Measurements from ENCODE around the gene FGF12. TPM values are rescaled to one million over a fixed set of nuclear protein-coding genes. Genes with fewer than 3 reads are reported as not detected.

FGF12 gene
- total RNA-seq, 1 donor from 2014 or later, result 136 TPM

DNA sequence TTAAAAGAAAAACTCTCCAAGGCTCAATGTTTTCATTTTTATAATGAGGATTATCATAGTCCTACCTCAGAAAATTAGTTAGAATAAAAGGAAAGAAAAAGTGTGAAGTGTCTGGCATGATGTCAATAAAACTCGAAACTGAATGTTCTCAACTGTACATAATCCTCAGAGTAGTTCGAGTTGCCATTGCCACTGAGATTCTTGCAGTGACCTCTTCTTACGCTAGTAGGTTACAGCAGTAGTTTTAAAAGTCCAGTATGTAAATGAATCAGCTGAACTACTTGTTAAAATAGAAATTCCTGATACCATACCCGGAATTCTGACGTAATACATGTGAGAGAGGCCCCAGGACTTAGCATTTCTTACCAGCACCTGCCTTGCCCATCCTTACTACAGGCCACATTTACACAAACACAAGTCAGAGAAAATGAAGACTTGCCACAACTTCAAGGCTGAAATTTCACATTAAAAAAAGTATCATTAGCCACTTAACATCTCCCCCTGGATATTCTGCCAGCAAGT, 502.6 kb downstream of the FGF12 start:
- DNase-seq (ENCODE audit: low spot score in 2 of 2) (no peak), FAIRE-seq (no peak)

DNA sequence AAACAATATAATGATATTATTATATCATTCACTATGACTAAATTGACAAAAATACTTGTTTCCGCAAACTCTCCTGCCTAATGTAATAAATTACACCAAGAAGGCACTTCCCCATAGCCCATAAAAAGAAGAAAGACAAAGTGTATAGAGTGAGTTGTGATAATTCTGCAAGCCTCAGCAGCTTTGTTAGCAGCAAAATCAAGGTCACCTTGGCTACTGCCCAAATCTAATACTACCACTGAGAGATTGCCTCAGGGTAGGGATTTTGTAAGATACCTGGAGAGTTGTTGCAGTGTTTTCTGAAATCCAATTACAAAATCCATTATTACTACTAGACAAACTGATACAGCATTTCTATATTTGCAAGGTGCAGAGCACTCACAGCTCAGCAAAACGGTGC, 503.5 kb downstream of the FGF12 start:
- FAIRE-seq, result no peak
- DNase-seq (ENCODE audit: low spot score in 2 of 2), result no peak

DNA sequence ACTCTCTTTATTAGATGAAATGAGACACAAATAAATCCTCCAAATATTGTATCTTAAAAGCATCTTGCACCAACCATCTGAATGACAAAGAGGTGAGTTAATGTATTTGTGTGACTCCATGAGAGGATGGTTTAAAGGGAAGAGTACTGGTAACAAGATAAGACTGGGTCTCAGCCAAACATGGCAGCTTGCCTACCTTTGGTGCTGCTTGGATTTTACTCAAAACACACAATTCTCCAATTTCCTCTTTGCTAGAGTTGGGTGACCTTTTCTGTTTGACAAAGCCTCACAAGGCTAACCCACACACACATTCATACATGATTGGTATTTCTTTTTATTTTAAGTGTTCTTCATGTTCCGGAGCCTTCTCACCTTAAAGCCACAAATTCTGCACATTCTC, 506.4 kb downstream of the FGF12 start:
- DNase-seq (ENCODE audit: low spot score in 2 of 2) (no peak), FAIRE-seq (no peak)

DNA sequence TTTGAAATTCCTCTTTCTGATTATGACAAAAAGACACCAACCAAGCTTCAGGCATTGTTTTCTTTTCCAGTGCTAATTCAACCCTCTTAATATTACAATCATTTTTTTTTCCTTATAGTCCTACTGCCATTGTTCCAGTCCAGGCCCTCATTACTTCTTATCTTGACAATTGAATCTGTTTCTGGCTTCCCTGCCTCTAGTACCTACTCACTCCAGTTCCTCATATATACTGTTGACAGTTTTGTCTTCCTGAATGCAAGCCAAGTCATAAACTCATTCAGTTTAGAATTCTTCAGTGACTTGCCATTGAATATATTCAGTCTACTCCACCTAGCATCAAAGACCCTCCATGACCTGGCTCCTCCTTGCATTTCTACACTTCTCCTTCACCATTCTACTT, 507.4 kb downstream of the FGF12 start:
- FAIRE-seq, result no peak

DNA sequence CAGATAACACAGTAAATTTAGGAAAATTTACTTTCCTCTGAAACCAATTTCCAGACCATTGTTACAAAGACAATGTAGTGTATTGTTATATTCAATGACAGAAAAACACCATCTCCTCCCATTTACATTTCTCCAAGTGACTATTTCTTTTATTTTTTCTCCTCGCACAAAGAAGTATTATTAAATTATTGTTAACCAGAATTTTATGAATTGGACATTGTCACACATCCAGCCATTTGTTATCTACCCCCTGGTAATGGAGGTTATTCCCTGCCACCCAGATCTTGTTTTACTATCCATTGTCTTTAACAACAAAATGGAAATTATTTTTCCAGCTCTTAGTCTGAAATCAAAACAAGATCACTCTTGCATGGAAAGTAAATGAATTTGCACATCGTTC, 511.3 kb downstream of the FGF12 start:
- FAIRE-seq (peak; percentile 83), DNase-seq (ENCODE audit: low spot score in 2 of 2) (no peak)

More for the DNA sequence above, 507.4 kb downstream of the FGF12 start:
- DNase-seq (ENCODE audit: low spot score in 2 of 2), result no peak

DNA sequence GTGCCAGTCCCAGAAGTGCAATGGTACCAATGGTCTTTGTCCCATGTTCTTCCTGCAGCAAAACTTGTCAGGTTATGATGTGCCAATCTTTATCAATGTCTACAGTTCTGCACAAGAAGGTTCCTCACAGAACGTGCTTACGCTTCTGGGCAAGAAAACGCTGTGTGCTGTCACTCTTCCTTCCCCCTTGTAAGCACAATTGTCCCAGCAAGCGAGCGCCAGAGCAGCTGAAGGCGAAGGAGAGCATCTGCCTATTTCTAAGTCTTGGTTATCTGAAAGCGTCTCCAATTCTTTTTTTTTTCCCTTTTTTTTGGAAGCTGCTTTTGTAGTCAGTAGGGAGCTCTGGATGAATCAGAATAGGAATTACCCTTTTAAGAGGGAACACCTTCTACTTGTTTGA, 514.4 kb downstream of the FGF12 start:
- DNase-seq (ENCODE audit: low spot score in 2 of 2), result no peak
- no peak for FAIRE-seq

DNA sequence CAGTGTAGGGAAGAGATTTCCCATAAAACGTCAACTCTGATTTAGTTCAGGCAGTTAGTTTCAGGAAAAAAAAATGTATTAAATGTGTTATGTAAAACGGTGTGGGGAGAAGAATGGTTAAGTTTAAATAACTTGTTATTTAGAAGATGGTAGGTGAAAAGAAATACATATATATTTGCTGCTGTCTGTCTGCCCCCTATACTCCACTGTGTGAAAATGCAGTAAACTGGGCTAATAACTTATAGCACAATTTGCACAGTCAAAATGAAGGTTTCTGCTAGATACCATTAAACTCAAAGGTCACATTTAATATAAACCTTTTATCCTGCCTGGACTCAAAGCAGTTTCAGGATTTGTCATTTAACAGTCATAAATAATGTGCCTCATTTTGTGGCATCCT, 515.0 kb downstream of the FGF12 start:
- FAIRE-seq, result no peak
- DNase-seq (ENCODE audit: low spot score in 2 of 2), result no peak

DNA sequence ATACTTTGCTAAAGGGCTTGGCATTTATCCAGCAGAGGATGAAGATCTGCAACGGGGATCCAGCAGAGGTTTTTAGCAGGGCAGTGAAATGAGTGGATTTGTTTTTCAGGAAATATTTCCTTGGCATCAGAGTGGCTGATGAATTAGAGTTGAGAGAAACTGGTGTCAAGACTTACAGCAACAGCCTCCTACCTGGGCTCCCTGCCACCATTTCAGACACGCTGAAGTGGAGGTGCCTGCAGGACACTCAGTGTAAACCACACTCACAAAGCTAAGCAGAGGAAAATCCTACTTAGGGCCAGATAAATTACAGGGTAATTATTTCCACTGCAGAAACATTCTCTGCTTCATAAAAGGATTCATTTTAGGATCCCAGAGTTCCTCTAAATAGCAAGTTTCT, 519.7 kb downstream of the FGF12 start:
- no peak for DNase-seq (ENCODE audit: low spot score in 2 of 2)
- FAIRE-seq, result no peak

DNA sequence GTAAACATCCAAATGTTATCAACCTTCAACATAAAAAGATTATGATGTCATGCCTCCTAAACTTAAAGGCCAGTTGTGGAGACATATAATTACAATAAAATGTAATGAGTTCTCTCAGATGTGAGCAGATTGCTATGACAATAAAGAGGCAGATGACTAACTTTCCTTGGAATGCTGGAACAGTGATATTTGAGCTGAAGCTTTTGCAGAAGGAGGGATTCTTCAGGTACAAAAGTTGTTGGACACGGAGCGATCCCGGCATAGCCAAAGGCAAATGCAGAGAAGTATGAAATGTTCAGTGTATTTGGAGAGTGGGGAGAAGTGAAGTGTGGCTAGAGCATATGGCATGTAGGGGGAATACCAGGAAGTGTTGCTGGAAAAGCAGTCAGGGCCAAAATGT, 520.1 kb downstream of the FGF12 start:
- no peak for DNase-seq (ENCODE audit: low spot score in 2 of 2)
- FAIRE-seq, result no peak

DNA sequence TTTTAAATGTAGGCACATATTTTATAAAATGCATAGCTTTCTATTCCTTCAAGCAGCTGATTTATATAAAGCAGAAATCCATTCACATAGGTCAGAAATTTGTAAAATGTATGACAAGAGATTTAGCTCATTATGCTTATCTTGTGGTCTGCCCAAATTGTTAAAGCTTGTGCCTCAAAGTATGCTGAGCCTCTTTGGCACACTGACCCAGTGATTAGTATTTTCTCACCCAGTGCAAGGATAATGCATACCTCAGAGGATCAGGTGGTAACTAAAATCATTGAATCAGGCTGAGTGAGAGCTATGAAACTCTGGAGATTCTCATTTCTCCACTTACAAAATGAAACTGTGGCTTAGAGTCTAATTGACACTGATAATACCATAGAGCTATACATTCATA, 533.3 kb downstream of the FGF12 start:
- DNase-seq (ENCODE audit: low spot score in 2 of 2) (no peak), FAIRE-seq (no peak)

DNA sequence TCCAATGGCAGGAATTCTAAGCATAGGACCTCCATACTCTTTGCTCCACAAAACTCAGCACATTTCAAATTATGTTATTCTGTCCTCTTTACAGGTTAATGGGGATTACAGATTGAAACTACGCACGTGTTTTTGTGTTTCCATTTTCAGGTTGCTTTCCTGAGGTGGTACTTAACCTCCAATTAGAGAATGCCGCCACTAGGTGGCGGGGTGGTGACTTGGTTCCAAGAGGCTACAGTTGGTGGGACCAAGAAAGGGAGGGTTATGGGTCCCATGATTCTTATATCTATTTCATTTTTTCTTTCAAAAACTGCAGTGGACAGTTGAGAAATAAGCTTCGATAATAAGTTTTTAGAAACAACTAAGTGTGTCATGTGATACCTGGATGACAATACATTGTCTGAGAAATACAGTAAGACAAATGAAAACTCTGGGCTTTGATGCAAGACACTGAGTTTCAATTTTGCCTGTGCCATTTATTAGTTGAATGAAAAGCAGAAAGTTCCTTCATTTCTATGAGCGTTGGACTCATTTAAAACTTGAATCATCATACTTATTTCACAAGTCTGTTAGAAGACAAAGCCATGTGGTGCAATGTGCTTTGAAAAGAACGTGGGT, 539.0 kb downstream of the FGF12 start:
- FAIRE-seq, result no peak
- DNase-seq (ENCODE audit: low spot score in 2 of 2), result no peak

DNA sequence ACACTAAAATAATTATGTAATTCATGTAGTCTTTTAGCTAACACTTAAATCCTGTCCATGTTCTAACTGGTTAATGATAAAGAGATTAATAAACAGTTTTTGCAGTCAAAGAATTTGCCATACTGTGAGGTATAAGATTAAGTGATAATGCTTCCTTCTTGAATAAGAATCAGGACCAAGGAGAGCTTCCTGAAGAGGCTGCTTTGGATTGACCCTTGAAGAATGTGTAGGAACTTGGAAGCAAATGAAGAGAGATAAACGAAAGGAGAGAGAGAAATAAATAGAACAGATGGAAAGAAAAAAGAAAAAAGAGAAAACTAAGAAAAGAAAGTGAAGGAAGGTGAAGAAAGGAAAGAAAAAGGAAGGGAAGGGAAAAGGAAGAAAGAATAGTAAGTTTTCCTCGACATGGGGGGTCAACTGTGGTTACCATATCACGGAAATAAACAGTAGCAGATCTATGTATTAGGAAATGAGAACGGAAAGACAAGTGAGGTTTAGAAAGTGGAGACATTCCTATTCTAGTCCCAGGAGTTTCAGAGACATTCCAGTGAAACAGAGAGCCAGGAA, 539.8 kb downstream of the FGF12 start:
- FAIRE-seq (no peak), DNase-seq (ENCODE audit: low spot score in 2 of 2) (no peak)

DNA sequence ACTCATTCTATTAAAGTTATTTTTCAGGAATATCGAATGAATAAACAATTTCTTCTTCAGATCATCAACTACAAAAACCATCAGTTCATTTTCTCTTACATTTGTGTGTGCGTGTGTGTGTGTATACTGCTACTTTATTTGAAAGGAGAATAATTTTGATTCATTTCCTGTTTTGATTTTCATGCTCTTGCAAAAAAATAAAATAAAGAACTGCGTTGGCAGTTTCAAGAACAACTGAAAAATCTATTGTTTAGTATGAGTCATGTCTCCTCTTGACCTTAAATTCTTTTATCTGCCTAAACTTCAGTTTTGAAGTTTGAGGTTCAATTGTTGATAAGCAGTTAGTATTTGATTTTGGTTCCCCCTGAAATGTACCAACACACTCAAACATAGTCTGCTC, 540.8 kb downstream of the FGF12 start:
- FAIRE-seq (no peak), DNase-seq (ENCODE audit: low spot score in 2 of 2) (no peak)

DNA sequence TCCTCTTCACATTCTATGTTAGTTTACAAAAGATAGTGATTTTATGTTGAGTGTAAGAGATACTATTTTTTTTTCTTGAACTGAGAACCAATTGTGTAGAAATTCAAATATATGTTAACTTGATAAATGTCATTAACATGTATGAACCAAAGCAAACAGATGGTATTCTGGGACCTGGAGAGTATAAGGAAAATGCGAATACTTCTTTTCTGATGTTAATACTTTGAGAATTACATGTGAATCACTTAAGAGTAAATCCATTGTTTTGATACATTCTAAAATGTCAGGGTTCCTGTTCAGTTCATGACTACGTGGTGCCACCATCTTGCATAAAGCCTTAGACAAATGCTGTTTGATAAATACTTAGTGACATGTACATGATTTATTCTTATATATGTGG, 541.3 kb downstream of the FGF12 start:
- DNase-seq (ENCODE audit: low spot score in 2 of 2) (no peak), FAIRE-seq (no peak)

DNA sequence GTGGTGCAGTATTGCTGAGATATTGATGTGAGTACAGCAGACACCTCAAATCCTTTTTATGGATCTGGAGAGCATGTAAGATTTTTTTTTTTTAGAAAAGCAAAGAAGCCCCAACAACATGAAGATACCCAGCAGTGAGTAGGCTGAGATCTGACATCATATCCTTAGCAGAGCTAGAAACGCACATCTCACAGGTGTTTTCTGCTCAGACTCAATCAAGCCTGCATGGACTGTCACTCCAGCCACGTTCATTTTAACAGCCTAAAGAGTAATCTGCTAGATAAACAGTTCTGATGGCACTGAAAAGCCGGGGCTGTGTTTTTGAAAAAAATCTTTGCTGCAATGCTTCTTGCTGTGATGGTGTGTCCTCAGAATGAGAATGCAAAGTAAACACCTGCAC, 544.2 kb downstream of the FGF12 start:
- FAIRE-seq, result no peak

DNA sequence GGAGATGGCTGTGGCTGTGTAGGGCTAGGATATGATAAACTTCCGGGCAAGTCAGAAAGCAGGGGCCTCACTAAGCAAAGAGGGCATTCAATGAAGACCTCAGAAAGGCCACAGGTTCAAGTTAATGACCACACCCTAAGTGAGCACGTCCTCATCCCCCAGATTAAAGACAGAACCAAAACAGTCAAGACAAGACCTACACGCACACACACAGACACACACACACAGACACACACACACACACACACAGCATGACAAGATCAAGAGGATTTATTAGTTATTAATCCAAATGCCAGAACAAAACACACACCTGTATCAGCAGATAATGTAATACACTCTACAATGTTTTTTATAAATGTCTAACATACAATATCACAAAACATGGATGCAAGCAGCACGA, 546.2 kb downstream of the FGF12 start:
- no peak for DNase-seq (ENCODE audit: low spot score in 2 of 2)
- FAIRE-seq, result no peak

More for the DNA sequence above, 544.2 kb downstream of the FGF12 start:
- DNase-seq (ENCODE audit: low spot score in 2 of 2), result no peak

DNA sequence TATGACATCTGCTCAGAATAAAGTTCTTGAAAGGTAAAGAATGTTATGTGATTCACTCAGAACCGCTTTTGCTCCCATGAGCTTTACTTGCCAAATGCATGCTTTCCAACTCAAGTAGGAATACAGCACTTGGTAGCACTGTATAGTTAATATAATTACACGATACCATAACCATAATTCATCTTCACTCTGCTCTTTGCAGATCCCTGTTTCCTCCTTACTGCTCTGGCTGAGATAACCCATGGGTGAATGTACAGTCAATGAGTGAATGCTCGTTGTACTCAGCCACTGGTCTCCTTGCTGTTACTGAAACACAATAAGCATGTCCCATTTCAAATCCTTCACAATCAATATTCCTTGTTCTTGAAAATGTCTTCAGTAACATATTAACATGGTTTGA, 550.0 kb downstream of the FGF12 start:
- no peak for DNase-seq (ENCODE audit: low spot score in 2 of 2)
- no peak for FAIRE-seq

DNA sequence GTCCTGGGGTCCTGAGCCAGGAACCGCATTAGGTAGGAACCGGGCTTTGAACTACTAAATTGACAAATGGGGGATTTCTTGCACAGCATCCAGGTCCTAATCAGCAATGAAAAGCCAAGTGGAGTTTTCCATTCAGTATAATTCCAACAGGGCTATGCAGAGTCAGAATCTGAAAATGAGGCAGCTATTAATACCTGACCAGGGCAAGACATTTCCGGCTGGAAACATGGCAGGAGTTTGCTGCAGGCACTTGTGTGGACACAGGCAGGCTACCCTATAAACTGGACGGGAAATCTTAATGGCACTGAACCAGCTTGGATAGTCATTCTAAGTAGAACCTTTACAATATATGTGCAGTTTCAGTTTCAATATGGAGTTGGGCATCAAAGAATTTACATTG, 553.1 kb downstream of the FGF12 start:
- FAIRE-seq (no peak), DNase-seq (ENCODE audit: low spot score in 2 of 2) (no peak)

DNA sequence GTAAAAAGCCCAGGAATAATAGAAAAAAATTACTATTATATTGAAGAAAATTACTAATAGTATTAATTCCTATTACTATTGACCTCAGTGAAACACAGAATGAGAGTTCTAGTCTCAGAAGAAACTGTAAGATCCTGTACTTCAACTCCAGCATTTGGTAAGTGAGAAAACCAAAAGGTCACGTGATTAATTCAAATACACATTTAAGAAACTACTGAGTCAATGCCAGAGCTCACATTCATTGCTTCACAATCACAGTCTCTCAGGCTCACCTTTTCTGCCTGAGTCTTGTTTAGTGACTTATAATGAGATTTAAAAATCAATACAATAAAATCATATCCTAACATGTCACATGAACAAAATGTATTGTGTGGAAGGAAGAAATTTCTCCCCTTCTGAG, 556.1 kb downstream of the FGF12 start:
- no peak for FAIRE-seq
- DNase-seq (ENCODE audit: low spot score in 2 of 2), result no peak

DNA sequence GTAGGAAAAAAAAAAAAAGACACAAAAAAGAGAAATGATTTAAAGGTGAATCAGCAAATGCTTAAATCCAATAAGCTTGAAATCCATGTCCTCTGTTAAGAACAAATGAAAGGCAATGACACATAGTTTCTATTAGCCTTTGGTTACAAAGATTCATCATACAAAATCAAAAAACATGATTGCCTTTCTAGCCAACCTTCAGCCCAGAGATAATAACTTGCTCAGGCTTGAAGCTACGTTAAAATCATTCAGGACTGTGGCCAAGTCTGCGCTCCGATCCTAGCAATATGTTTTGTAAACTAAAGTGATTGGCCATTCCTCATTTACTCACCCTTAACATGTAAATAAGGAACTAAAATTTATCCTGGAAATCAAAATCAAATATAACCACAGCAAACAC, 556.7 kb downstream of the FGF12 start:
- DNase-seq (ENCODE audit: low spot score in 2 of 2) (no peak), FAIRE-seq (no peak)

DNA sequence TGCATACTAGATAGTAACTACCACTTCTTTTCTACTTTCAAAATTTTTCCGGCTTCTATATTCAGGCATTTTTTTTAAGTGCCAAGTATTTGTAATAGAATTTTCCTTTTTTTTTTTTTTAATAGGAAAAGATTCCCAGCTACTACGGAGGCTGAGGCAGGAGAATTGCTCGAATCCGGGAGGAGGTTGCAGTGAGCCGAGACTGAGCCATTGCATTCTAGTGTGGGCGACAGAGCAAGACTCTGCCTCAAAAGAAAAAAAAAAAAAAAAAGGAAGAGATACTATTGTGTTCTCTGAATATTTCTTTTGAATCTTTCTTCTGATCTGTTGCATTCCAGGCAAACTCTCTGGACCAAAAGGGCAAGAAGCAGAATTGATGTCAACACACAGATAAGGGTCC, 557.3 kb downstream of the FGF12 start:
- no peak for FAIRE-seq
- no peak for DNase-seq (ENCODE audit: low spot score in 2 of 2)

DNA sequence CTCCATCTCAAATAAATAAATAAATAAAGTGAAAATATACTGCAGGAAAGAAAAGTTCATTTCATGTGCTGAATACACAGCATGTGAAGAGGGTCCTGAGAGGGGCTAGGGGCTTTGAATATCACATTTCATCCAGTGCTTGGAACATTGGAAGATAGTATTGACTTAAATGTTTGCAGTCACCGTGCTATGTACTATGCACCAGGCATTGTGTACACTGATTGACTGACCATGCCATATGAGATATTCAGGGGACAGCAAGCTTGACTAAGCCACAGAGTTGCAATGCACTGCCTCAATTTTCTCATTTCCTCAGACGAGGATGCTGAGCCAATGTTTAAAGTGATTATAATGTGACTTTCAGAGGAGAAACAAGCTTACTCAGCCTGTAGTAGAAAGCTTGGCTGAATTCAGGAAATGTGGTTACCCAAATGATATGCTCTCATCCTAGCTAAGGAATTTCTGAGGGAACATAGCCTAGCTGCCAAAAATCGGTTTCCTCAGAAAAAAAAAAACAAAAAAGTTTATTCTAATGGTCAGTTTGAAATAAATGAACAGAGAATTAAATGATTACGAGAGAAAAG, 557.9 kb downstream of the FGF12 start:
- DNase-seq (ENCODE audit: low spot score in 2 of 2), result no peak
- no peak for FAIRE-seq

All from frontal cortex (tissue), 4 donors.